Left renal pelvis (tissue), 4 donors: ENCODE measurements around the gene KRT83. TPM values are rescaled to one million over a fixed set of nuclear protein-coding genes. Genes with fewer than 3 reads are reported as not detected.
"Not testable (repeated sequence)": the region's sequence is repeated elsewhere in the genome, so short reads cannot be mapped to it uniquely, and the experiment has no call there.

Source experiments
- DNase-seq, 4 donors: peaks; one replicate each; pipeline ENCODE4 v3.0.0-alpha.2; 2013; ENCODE audit warnings: low read depth in 4 of 4, low spot score in 3 of 4
- polyA plus RNA-seq, 4 donors: library from polyadenylated mRNA; unstranded; fragments of 120-200 nt; gene quantifications; one replicate each; pipeline ENCODE4 v1.2.1, GENCODE V29; 2013; ENCODE audit not compliant: insufficient read length in 4 of 4

Gene KRT83
- polyA plus RNA-seq, 4 donors: not detected

DNA sequence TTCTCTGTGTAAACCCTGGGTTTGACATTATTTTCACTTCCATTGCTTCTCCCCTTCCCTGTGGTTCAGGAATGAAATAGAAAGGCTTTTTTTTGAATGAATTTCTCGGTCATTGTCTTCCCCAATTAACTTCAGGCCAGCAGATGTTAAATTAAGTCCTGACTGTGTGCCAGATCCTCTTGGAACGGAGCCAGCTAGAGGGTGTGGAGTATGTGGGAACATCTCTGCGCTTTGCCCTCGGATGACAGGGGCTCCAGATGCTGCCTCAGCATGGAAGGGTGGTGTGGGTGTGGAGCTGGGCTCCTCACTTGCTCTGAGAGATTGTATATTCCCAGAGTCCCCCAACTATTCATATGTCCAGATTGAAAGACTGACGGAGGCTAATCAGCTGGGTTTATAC, 33.0 kb upstream of the KRT83 start:
- DNase-seq: no peak

DNA sequence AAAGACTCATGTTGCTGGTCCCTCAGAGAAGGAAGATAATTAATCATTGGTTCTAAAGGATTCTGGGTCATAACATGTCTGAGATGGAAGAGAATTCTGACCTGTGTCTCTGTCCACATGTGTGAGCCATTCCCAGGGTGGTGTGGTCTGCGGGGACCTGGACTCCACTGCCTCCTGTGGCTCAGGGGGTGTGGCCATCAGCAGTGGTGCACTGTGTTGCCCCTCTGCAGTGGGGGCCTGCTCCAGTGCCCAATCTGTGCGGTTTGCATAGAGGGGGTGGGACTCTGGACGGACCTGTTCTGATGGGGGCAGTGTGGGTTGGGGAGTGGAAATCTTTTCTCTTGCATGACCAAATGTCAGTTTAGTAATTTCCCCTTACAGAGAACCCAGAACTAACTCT, 32.6 kb upstream of the KRT83 start:
- no peak for DNase-seq

DNA sequence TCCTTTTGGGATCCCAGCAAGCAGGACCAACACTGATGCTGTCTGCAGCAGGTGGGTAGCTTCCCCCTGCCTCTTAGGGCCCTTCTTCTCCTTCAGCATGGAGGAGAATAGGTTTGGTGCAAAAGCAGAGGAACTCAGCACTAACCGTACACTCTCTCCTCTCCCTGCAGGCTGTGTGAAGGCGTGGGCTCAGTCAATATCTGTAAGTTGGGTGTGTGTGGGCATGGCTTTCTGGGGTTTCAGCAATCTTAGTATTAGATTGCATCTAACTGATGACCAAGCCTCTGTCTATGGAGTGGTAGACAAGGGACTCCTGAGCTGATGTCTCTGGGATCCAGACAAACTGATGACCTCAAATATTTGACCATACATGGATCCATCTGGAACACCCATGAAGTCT, 31.8 kb upstream of the KRT83 start:
- DNase-seq: no peak

DNA sequence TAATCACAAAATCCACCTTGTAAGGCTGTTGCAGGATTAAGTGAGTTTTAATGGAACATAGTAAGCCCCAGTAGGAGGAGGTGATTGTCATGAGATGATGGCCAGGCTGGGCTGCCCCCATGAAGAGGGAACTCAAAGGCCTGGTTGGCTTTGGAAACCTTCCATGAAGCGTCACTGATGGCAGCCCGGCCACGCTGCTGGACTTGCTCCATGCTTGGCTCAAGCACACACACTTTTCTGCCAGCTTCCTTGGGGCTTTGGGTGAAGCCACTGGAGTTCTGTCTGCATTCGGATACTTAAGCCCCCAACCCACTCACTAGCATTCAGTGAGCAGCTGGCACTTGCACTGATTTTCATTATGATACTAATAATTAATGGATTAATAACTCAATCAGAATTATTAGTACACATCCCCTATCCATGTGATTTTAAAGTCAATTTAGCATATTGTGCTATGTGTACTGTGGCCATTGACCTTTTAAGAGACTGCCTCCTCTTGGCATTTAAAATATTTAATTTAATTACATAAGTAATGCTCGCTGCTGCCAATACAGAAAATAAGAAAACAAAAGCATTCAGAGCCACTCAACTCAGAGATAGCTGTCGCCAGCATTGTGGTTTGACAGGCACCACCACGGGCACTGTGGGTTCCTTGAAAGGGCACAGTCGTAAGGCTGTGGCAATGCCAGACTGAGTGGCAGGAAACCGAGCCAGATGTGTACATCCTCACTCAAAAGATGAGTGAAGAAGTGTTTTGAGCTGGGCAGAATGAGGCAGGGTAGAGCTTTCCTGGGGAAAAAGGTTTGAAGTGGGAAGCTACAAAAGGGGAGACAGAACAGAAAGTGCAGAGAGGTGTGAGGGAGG, 30.2 kb upstream of the KRT83 start:
- DNase-seq: no peak

DNA sequence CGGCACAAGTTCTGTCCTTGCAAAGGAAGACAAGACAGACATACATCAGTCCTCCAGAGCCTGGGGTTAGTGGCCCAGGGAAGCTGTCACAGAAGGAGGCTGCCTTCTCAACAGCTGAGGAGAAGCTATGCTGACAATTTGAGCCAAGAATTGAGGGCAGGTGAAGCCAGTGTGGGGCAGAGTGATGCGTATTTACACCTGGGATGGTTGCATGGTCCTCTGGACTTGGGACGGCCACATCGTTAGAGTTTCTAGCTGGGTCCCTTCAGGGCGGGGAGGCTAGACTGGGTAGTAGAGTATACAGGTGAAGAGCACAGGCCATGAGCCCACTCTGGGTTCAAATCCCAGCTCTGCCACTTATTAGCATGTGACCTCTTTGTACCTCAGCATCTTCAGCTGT, 29.6 kb upstream of the KRT83 start:
- no peak for DNase-seq

DNA sequence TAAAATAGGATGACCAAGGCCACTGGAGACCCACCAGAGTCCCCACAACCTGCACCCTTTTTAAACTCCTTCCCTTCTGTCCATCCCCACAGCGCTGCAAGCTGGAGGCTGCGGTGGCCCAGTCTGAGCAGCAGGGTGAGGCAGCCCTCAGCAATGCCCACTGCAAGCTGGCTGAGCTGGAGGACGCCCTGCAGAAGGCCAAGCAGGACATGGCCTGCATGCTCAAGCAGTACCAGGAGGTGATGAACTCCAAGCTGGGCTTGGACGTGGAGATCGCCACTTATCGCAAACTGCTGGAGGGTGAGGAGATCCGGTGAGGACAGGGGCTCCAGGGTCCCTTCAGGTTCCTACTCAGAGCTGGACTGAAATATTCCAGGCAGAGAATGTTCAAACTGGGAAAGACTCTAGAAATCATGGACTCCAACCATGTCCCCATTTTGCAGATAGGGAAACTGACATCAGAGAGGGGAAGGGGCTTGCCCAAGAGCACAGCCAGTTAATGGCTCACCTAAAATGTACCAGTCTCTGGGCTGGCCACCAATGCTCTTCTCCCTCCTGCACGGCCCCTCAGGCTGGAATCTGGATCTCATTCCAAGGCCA, 28.9 kb upstream of the KRT83 start:
- DNase-seq: no peak

DNA sequence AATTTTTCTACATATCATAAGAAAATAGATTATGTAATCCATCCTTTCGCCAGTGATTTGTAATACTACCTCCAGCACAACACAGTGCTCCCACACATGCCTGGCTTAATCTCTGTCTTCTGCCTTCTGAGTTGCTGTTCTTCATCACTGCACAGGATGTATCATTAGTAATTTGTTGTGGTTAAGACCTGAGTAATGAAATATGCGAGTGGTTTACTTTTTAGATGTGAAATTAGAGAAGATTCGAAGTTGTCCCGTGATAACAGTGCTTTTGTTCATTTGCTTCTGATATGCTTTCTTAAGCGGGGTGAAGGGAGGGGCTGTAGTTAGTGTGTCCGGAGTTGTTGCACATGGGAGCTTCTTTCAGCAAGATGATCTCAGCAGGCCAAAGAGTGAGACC, 28.0 kb upstream of the KRT83 start:
- DNase-seq: no peak

DNA sequence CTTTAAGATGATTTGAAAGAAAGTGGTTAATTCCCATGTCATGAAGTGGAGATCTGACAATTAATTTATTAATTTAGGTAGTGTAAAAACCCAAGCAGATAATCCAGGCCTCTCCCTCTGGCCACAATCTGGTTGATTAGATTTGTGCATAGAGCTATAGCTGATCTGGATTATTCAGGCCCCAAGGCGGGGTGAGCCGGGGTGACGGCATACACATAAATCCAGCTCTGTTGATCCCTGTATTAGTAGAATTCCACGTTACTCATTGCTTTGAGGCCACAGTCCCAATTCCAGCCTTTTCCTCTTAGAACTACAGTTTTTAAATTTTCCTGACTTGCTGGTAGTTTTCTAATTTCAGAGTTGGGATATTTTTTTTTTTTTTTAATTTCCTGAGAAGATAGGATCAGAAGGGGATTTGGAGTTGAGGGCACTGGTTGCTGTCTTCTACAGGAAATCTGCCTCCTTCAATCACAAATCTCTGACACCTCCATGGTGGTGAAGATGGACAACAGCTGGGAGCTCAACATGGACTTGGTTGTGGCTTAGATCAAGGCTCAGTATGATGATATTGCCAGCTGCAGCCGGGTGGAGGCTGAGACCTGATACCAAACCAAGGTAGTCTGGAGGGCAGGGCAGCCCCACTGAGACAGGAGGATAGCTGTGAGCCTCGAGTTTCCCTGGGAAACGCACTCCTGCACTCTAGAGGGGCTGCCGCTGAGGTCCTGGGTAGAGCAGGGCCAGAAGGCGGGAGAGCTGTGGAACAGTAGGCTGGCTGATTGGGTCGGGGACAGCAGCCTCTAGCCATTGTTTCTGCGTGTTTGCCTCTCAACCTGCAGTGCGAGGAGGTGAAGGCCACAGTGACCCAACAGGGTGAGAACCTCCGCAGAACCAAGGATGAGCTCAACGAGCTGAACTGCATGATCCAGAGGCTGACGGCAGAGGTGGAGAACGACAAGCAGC, 26.6 kb upstream of the KRT83 start:
- no peak for DNase-seq

DNA sequence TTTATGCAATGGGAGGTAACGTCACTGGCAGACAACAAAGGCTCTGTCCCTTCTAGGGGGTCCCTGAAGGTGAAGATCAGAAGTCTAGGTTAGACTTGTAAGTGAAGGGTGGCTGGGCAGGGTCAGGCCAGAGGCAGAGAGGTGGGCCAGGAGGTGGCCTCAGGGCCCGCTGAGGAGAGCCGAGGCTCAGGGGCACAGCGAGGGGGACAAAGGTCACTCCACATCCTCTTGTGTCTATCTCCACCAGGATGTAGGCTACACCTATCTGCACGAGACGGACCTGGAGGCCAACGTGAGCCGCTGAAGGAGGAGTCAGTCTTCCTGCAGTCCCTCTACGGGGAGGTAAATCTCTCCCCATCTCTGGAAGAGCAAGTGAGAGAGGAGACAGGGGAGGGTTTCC, 25.8 kb upstream of the KRT83 start:
- no peak for DNase-seq

DNA sequence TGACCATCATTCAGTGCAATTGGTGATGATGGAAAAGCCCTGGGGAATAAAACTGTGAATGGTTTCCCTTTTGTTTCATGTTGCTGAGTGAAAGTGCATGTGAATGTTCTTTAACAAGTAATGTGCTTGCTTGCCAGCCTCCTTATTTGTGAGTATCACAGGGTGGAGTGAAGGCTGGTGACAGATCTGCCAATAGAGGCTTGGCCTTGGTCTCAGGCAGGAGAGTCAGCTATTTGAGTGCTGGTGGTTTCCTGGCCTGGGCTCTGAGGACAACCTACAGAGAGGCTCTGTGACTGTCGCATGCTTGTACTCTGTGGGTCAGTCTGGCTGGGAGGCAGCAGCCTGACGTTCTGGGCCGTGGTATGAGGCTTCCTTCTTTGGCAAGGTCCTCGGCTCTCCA, 25.4 kb upstream of the KRT83 start:
- DNase-seq: no peak

DNA sequence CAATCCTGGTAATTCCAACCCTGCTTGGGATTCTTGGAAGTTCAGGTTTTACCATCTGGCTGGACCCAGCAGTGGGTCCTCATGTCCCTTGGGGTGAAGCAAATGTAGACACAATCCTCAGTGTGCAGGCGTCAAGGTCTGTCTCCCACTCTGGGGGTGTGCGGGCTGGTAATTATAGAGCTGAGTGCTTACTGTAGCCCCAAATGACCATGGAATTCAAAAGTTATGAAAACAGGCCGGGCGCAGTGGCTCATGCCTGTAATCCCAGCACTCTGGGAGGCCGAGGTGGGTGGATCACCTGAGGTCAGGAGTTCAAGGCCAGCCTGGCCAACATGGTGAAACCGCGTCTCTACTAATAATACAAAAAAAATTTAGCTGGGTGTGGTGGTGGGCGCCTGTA, 23.8 kb upstream of the KRT83 start:
- DNase-seq: not testable (repeated sequence)

DNA sequence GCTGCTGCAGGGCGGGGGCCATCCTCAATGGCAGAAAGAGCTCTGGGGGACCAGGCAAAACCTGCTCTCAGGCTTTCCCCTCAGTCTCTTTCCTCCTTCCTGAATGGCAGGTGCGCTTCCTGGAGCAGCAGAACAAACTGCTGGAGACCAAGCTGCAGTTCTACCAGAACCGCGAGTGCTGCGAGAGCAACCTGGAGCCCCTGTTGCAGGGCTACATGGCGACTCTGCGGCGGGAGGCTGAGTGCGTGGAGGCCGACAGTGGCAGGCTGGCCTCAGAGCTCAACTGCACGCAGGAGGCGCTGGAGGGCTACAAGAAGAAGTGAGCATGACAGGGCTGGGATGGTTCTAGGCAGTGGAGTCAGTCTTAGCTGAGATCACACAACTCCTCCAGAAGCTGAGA, 22.9 kb upstream of the KRT83 start:
- DNase-seq: no peak

DNA sequence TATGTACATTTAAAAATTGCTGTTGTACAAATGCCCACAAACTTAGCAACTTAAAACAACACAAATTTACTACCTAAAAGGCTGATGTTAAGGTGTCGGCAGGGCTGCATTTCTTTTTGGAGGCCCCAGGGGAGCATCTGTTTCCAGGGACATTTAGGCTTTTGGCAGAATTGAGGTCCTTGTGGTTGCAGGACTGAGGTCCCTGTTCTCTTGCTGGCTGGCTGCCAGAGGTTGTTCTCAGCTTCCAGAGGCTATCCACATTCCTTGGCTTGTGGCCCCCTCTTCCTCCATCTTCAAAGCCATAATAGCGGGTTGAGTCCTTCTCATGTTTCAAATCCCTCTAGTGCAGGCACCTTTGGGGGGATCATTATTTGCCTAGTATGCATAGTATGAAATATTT, 22.4 kb upstream of the KRT83 start:
- no peak for DNase-seq

DNA sequence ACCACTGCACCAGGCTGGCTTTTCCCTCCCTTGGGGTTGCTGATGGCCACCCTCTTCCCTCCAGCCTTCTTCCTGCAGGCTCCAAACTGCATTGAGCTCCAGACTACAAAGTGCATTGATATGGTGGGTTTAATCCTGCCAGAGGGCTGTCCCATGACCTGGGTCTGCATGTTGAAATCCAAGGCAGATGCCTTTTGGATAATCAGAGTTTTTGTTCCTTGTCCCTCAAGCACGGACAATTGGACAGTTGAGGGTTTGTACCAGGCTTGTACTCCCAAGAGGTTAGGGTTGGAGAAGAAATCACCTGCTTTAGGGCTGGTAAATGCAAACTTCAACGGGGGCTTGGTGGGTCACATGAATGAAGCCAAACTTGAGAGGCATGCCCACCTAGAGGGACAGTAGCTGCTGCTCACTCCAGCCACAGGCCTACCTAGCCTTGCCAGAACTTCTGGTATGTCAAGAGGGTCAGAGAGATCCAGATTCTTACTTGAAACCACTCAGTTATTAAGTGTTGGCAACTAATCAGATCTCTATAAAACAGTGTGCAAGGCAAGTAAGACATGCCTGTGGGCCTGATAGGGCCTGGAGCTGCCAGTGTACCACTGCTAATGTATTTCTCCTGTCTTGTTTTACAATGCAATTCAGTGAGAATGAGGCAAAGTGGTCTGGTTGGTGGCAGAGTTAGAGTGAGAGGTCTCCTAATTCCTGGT, 21.7 kb upstream of the KRT83 start:
- DNase-seq: no peak

DNA sequence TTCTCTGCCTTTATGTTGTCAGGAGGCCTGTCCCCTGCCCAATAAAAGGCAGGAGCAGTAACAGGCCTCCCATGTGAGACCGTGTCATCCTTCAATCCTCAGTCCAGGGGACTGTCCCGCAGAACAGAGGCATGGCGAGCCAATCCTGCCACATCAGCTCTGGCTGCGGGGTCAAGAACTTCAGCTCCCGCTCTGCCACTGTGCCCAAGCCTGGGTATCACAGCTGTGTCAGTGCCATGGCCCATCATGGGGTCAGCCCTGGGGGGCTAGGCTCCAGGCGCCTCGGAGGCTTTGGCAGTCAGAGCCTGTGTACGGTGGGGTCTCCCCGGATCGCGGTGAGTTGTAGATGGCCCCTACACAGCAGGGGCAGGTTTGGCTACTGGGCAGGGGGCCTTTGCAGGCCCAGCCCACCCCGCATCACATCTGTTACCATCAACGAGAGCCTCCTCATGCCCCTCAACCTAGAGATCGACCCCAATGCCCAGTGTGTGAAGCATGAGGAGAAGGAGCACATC, 19.9 kb upstream of the KRT83 start:
- DNase-seq: no peak

DNA sequence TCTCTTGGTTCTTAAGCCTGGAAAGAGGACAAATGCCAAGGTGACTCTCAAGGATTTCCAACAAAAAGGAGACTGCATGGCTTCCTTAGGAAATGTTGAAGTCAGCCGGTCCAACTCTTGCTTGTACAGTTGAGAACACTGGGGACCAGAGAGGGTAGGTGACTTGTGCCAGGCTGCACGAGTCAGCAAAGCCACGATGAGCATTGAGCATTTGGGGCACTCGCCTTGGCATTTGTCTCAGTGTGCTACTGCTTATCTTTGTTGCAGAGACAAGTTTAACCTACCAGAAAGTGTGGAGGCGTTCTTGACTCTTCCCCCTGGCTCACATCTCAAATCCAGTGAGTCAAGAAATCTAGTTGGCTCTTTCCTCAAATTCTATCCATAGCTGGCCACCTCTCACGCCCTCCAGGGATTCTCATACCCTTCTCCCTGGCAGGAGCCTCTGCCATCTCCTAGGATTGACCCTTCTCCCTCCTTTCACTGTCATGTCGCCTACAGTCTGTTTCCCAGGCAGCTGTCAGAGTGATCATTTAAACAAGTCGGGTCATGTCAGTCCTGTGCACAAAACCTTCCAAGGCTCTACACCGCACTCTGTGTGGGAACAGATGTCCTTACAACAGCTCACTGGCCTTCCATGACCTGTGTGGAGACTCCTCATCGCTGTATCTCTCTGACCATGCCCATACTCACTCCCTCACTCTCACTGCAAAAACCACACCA, 17.2 kb upstream of the KRT83 start:
- DNase-seq: no peak

DNA sequence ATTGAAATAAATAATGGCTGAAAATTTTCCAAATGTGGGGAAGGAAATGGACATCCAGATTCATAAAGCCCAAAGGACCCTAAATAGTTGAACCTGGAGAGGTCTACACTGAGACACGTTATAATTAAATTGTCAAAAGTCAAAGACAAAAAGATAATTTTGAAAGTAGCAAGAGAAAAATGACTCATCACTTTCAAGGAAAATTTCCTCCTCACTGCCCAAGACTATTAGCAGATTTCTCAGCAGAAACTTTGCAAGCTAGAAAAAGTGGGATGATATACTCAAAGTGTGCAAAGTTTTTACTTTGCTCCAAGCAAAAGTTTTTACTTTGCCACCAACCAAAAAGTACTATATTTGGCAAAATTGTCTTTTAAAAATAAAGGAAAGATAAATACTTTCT, 15.9 kb upstream of the KRT83 start:
- no peak for DNase-seq

DNA sequence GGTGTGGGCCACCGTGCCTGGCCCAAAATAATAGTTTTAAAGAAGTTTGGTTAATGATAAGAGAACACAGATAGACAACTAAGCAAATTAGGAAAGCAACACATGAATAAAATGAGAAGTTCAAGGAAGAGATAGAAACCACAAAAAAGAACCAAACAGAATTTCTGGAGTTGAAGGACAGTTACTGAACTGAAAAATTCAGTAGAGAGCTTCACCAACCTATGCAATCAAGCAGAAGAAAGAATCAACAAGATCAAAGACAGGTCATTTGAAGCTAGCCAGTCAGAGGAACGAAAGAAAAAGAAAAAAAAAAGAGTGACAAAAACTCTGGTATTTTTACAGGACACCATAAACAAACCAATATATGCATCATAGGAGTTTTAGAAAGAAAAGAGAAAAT, 15.4 kb upstream of the KRT83 start:
- no peak for DNase-seq

DNA sequence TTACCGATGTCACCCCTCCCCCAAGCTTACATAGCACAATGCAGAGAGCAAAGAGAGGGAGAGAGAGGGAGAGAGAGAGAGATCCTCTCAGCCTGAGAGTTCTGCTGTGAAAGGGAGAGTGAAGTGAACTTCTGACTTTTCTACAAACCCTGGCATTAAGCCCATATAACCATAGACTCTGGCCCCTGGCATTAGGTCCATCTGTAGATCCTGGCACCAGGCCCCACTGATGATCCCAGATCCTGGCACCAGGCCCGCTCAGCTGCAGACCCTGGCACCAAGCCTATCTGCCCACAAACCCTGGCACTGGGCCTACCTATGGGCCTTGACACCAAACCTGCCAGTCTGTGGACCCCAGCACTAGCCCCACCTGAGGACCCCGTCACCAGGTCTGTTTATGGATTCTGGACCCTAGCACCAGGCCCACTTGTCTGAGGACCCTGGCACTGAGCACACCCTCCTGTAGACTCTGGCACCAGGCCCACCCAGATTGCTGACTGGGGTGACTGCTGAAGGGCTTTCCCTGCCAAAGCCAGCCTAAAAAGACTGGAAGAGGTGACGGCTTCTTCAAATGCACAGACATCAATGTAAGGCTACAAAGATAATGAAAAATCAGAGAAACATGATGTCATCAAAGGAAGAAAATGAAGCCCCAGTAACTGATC, 14.5 kb upstream of the KRT83 start:
- DNase-seq: no peak
